Breast epithelium (tissue), 4 donors: ENCODE measurements around the gene SPIN1. TPM values are rescaled to one million over a fixed set of nuclear protein-coding genes. Genes with fewer than 3 reads are reported as not detected.

ENCODE experiments used
- DNase-seq, 2 donors: peaks; one replicate each; pipeline ENCODE4 v3.0.0-alpha.2; 2019; ENCODE audit warnings: low spot score in 2 of 2
- H3K27ac ChIP-seq, 2 donors: fragments of 200-600 bp; sonication (generic) in 1 of 2; one replicate each; pipeline ENCODE4 v1.5.1; 2016 to 2019; ENCODE audit warnings: mild to moderate bottlenecking in 1 of 2
- H3K27me3 ChIP-seq, 2 donors: fragments of 200-600 bp; sonication (generic) in 1 of 2; one replicate each; pipeline versions ENCODE4 v1.5.1 to v1.6.0; 2017 to 2019; ENCODE audit warnings: control low read depth in 1 of 2, mild to moderate bottlenecking in 1 of 2
- H3K36me3 ChIP-seq: fragments of 200-600 bp; one replicate; pipeline ENCODE4 v1.5.1; 2019
- H3K4me1 ChIP-seq, 2 donors: fragments of 200-600 bp; sonication (generic); one replicate each; pipeline ENCODE4 v1.5.1; 2016 to 2019; ENCODE audit warnings: control low read depth in 1 of 2
- H3K4me3 ChIP-seq, 3 donors: fragments of 200-600 bp; sonication (generic); 1 replicate in 2 of 3; 2 replicates in 1 of 3; pipeline ENCODE4 v1.5.1; 2016 to 2019; ENCODE audit warnings: mild to moderate bottlenecking in 3 of 3, moderate library complexity in 2 of 3
- H3K9me3 ChIP-seq, 2 donors: fragments of 200-600 bp; sonication (generic) in 1 of 2; one replicate each; pipeline ENCODE4 v1.5.1; 2016 to 2019; ENCODE audit warnings: control low read depth in 1 of 2
- CTCF ChIP-seq, 3 donors: fragments of 450-650 bp; IDR thresholded peaks; one replicate each; pipeline ENCODE4 v1.5.1; 2016 to 2017; ENCODE audit warnings: antibody characterized with exemption in 3 of 3, mild to moderate bottlenecking in 3 of 3, moderate library complexity in 3 of 3
- POLR2A ChIP-seq: fragments of 450-650 bp; IDR thresholded peaks from one replicate; pipeline ENCODE4 v1.6.1; 2016; ENCODE audit warnings: antibody characterized with exemption, mild to moderate bottlenecking, moderate library complexity
- POLR2AphosphoS5 ChIP-seq, 3 donors: sonication (generic); formaldehyde crosslinking; IDR thresholded peaks; one replicate each; pipeline ENCODE4 v1.6.1; 2017; ENCODE audit warnings: antibody characterized with exemption in 3 of 3
- intact Hi-C: fragments of 100-400 bp; cut with DNase I; formaldehyde crosslinking; loops from one replicate; pipeline ENCODE4 v1.15.1; 2023; ENCODE audit warnings: low total_unique reads
- total RNA-seq, 3 donors: library from RNA; depleted of rRNA; stranded (reverse); fragments of >200 nt; gene quantifications; one replicate each; pipeline ENCODE4 v1.1.0, GENCODE V29; 2016

The SPIN1 gene
- total RNA-seq, 3 donors from 2014 or later = 71.8 to 125 (median 103) TPM

DNA sequence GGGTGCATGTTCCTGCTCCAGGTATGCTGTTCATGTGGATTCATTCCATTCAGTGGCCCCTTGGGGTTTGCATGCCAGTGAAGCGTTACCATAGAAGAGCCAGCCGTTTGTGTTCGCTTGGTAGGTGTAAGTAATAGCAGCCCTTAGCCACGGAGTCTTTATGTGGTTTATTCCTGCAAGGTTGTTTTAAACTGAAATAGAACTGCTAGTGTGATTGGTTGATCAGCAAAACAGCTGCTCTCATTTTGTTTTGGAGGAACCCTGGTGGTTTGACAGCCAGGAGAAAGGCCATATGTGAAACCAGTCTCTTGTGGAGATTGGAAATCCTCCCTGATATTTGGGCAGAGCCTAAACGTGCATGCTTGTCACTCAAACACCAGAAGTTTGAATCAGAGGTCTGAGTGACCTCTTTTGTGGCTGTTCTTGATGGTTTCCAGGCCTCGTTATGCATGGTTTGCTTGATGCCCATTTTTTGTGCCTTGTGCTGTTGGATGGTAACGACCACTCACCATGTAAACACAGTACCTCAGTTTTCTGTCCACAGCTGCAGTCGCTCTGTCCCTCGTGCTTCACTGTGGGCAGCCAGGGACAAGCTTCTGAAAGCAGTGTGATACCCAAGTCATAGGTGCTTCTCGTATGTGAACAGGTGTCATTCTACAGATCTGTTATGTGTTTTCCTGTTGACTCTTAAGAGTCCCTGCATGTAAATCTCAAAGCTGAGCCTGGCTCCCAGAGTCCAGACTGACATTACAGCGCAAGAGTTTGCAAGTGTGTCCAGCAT is 88.4 kb downstream of the SPIN1 start:
- H3K27me3 ChIP-seq = no peaks in the 10 kb centered on the region
- TF ChIP-seq POLR2A = no peak
- no peak for TF ChIP-seq POLR2AphosphoS5 (IDR thresholded peaks at IDR 0.05)
- no peak for TF ChIP-seq CTCF (IDR thresholded peaks at IDR 0.05)
- H3K4me3 ChIP-seq = no peak overlapping the region
- H3K9me3 ChIP-seq = no peaks in the 10 kb centered on the region
- H3K27ac ChIP-seq = no peak overlapping the region
- intact Hi-C loops = no loop called here
- no peak for DNase-seq
- no peaks in the 10 kb centered on the region for H3K4me1 ChIP-seq
- no peaks in the 10 kb centered on the region for H3K36me3 ChIP-seq

DNA sequence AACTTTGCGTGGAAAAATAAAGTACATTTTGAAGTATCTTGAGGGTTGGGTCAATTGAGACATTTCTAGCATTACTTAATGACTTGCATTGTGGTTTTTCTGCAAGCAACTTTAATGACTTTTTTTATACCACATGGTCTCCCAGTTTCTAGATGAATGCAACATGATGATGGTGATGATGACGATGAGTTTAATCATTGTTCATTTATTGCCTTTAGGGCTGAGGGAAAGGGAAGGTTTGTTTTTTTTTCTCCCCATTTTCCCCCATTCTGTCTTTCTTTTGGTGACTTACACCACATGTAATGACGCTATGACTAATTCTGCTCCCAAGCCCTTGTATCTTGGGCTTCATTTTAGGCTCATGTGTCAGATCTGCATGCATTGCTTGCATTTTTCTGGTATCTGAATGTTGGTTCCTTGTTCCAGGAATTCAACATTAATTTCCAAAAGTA is 89.1 kb downstream of the SPIN1 start:
- TF ChIP-seq CTCF (IDR thresholded peaks at IDR 0.05) (no peak), POLR2AphosphoS5 (IDR thresholded peaks at IDR 0.05) (no peak), POLR2A (no peak)
- Histone ChIP-seq H3K4me1 (no peaks in the 10 kb centered on the region), H3K4me3 (no peak overlapping the region), H3K27ac (no peak overlapping the region), H3K9me3 (no peaks in the 10 kb centered on the region), H3K36me3 (no peaks in the 10 kb centered on the region), H3K27me3 (no peaks in the 10 kb centered on the region)
- intact Hi-C loops = no loop called here
- DNase-seq = no peak

- TF ChIP-seq POLR2A = no peak
- no peak for TF ChIP-seq CTCF (IDR thresholded peaks at IDR 0.05)
- no peak for TF ChIP-seq POLR2AphosphoS5 (IDR thresholded peaks at IDR 0.05)
- H3K9me3 ChIP-seq = no peaks in the 10 kb centered on the region
- H3K27ac ChIP-seq = no peak overlapping the region
- no peaks in the 10 kb centered on the region for H3K27me3 ChIP-seq
- no peaks in the 10 kb centered on the region for H3K36me3 ChIP-seq
- H3K4me1 ChIP-seq = no peaks in the 10 kb centered on the region
- no peak overlapping the region for H3K4me3 ChIP-seq
- no peak for DNase-seq
- intact Hi-C loops = no loop called here
These were observed 90.0 kb downstream of the SPIN1 start for GRCh38 chr9:88478246-88478645.

- no peak for DNase-seq
- Histone ChIP-seq H3K27me3 (no peaks in the 10 kb centered on the region), H3K4me3 (no peak overlapping the region), H3K4me1 (no peaks in the 10 kb centered on the region), H3K9me3 (no peaks in the 10 kb centered on the region), H3K36me3 (no peaks in the 10 kb centered on the region), H3K27ac (no peak overlapping the region)
- intact Hi-C loops = no loop called here
- TF ChIP-seq POLR2AphosphoS5 (IDR thresholded peaks at IDR 0.05) = no peak
These were observed 93.7 kb downstream of the SPIN1 start for GRCh38 chr9:88481933-88482332.

DNA sequence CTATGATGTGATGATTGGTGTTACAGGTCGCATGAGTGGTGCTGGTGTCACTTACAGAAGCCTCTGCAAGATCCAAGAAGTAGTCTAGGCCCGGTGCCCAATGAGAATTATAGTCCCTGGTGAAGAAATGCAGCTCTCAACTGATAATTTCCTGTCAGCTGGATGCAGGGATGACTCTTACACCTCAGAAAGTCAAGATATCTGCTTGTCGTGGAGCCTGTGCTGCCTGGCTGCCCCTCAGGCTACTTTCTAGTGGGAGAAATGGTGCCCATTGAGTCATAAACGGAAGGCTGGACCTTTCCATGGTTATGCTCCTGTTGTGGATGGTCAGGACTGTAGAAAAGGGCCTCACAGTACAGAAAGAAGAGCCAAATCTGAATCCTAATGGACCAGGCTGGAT is 99.9 kb downstream of the SPIN1 start:
- H3K9me3 ChIP-seq = no peaks in the 10 kb centered on the region
- intact Hi-C loops = no loop called here
- TF ChIP-seq CTCF (IDR thresholded peaks at IDR 0.05) (no peak), POLR2A (no peak), POLR2AphosphoS5 (IDR thresholded peaks at IDR 0.05) (no peak)
- H3K36me3 ChIP-seq = no peaks in the 10 kb centered on the region
- DNase-seq = no peak
- no peak overlapping the region for H3K4me3 ChIP-seq
- H3K4me1 ChIP-seq = no peaks in the 10 kb centered on the region
- no peaks in the 10 kb centered on the region for H3K27me3 ChIP-seq
- H3K27ac ChIP-seq = no peak overlapping the region
